Stimulated activated CD4-positive, alpha-beta T cell treated with anti-CD3 and anti-CD28 coated beads, Interleukin-15, amount 100 ng/mL, for 1 hour (primary cell): ENCODE measurements around the gene AIFM1.

ENCODE experiments used
- DNase-seq, 2 donors: peaks; one replicate each; pipeline ENCODE4 v3.0.0-alpha.2; 2020; ENCODE audit warnings: low read depth in 1 of 2, low spot score in 1 of 2

AIFM1 gene

GRCh38 chrX:130094696-130095095 lies 70.9 kb downstream of the AIFM1 start:
- no peak for DNase-seq

GRCh38 chrX:130093271-130093670 lies 72.4 kb downstream of the AIFM1 start:
- DNase-seq: no peak

- peak; percentile 47 to 69 for DNase-seq
These were observed 73.6 kb downstream of the AIFM1 start for GRCh38 chrX:130091980-130092522.

- DNase-seq: no peak
These were observed 75.3 kb downstream of the AIFM1 start for GRCh38 chrX:130090364-130090763.

GRCh38 chrX:130086447-130087206 lies 79.0 kb downstream of the AIFM1 start:
- DNase-seq: peak in 1 of 2 donors; percentile 22

- no peak for DNase-seq
These were observed 79.8 kb downstream of the AIFM1 start for GRCh38 chrX:130085551-130086446.

GRCh38 chrX:130084631-130085237 lies 80.9 kb downstream of the AIFM1 start:
- DNase-seq: no peak

- DNase-seq: no peak
These were observed 81.8 kb downstream of the AIFM1 start for GRCh38 chrX:130083656-130084382.

- DNase-seq: no peak
These were observed 82.5 kb downstream of the AIFM1 start for GRCh38 chrX:130083107-130083490.

- peak; percentile 45 to 53 for DNase-seq
These were observed 83.2 kb downstream of the AIFM1 start for GRCh38 chrX:130082244-130083106.

GRCh38 chrX:130081421-130082045 lies 84.1 kb downstream of the AIFM1 start:
- DNase-seq: no peak

- DNase-seq: no peak
These were observed 84.8 kb downstream of the AIFM1 start for GRCh38 chrX:130080791-130081367.

GRCh38 chrX:130079824-130080406 lies 85.7 kb downstream of the AIFM1 start:
- DNase-seq: peak in 1 of 2 donors; percentile 26
